ENCODE measurements around the gene DUSP1. TPM values are rescaled to one million over a fixed set of nuclear protein-coding genes. Genes with fewer than 3 reads are reported as not detected.
A peak's percentile ranks its signal among the peaks of the same experiment; 100 is the strongest.

Gene DUSP1
- total and polyA plus RNA-seq, 9 of the 15 experiments (the other 6 are each of a cell fraction or from before 2014, with no cell fraction given) = 2.1 to 14.2 (median 8.5) TPM

GRCh38 chr5:172805018-172805683 lies 34.2 kb upstream of the DUSP1 start (continued):
- TF ChIP-seq, protein P1, sequence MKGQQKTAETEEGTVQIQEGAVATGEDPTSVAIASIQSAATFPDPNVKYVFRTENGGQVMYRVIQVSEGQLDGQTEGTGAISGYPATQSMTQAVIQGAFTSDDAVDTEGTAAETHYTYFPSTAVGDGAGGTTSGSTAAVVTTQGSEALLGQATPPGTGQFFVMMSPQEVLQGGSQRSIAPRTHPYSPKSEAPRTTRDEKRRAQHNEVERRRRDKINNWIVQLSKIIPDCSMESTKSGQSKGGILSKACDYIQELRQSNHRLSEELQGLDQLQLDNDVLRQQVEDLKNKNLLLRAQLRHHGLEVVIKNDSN (CRISPR knock-in tag; IDR thresholded peaks at IDR 0.05) = no peak
- TF ChIP-seq ZNF146 (CRISPR knock-in tag; IDR thresholded peaks at IDR 0.05; ENCODE audit: unreplicated experiment) (no peak), NFIC (IDR thresholded peaks at IDR 0.05) (no peak), MTA3 (IDR thresholded peaks at IDR 0.05; ENCODE audit: borderline replicate concordance) (no peak), PYGO2 (tag; IDR thresholded peaks at IDR 0.05) (no peak), PKNOX1 (IDR thresholded peaks at IDR 0.05) (no peak), SAFB (IDR thresholded peaks at IDR 0.05; ENCODE audit: borderline replicate concordance, low read depth, low read length) (no peak), OTX1 (CRISPR knock-in tag; IDR thresholded peaks at IDR 0.05) (peak; percentile 10; the same call in 1 of the 2 replicates), DACH1 (IDR thresholded peaks at IDR 0.05; ENCODE audit: partially characterized antibody) (peak; percentile 97), MEF2A (IDR thresholded peaks at IDR 0.05; ENCODE audit: control insufficient read depth, low read depth, low read length) (no peak), GATA2 (CRISPR knock-in tag; IDR thresholded peaks at IDR 0.05) (peak; percentile 32; the same call in 1 of the 2 replicates)
- TF ChIP-seq, protein P2, sequence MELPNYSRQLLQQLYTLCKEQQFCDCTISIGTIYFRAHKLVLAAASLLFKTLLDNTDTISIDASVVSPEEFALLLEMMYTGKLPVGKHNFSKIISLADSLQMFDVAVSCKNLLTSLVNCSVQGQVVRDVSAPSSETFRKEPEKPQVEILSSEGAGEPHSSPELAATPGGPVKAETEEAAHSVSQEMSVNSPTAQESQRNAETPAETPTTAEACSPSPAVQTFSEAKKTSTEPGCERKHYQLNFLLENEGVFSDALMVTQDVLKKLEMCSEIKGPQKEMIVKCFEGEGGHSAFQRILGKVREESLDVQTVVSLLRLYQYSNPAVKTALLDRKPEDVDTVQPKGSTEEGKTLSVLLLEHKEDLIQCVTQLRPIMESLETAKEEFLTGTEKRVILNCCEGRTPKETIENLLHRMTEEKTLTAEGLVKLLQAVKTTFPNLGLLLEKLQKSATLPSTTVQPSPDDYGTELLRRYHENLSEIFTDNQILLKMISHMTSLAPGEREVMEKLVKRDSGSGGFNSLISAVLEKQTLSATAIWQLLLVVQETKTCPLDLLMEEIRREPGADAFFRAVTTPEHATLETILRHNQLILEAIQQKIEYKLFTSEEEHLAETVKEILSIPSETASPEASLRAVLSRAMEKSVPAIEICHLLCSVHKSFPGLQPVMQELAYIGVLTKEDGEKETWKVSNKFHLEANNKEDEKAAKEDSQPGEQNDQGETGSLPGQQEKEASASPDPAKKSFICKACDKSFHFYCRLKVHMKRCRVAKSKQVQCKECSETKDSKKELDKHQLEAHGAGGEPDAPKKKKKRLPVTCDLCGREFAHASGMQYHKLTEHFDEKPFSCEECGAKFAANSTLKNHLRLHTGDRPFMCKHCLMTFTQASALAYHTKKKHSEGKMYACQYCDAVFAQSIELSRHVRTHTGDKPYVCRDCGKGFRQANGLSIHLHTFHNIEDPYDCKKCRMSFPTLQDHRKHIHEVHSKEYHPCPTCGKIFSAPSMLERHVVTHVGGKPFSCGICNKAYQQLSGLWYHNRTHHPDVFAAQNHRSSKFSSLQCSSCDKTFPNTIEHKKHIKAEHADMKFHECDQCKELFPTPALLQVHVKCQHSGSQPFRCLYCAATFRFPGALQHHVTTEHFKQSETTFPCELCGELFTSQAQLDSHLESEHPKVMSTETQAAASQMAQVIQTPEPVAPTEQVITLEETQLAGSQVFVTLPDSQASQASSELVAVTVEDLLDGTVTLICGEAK (IDR thresholded peaks at IDR 0.05) = no peak
- TF ChIP-seq, protein P2 (CRISPR knock-in tag; IDR thresholded peaks at IDR 0.05) = no peak
- TF ChIP-seq, protein P3, sequence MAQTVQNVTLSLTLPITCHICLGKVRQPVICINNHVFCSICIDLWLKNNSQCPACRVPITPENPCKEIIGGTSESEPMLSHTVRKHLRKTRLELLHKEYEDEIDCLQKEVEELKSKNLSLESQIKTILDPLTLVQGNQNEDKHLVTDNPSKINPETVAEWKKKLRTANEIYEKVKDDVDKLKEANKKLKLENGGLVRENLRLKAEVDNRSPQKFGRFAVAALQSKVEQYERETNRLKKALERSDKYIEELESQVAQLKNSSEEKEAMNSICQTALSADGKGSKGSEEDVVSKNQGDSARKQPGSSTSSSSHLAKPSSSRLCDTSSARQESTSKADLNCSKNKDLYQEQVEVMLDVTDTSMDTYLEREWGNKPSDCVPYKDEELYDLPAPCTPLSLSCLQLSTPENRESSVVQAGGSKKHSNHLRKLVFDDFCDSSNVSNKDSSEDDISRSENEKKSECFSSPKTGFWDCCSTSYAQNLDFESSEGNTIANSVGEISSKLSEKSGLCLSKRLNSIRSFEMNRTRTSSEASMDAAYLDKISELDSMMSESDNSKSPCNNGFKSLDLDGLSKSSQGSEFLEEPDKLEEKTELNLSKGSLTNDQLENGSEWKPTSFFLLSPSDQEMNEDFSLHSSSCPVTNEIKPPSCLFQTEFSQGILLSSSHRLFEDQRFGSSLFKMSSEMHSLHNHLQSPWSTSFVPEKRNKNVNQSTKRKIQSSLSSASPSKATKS (CRISPR knock-in tag; IDR thresholded peaks at IDR 0.05) = no peak
